MM.1S (cell line): ENCODE results near the gene MAPK4.

Experiments
- CTCF ChIP-seq: fragments of 300-600 bp; sonication (generic); IDR thresholded peaks from 2 replicates; pipeline ENCODE4 v1.5.1; 2016; ENCODE audit warnings: antibody characterized with exemption, low read length, mixed read lengths
- EZH2 ChIP-seq: fragments of 300-600 bp; sonication (generic); optimal IDR thresholded peaks from 2 replicates; pipeline ENCODE3; 2017; ENCODE audit warnings: low read depth, mild to moderate bottlenecking, antibody characterized with exemption, low read length, mixed read lengths

GRCh38 chr18:50642439-50642838 is 82.6 kb downstream of the MAPK4 start:
- no peak for TF ChIP-seq CTCF
- no peak for TF ChIP-seq EZH2
